ENCODE measurements around the gene CDKN2C.

- TF ChIP-seq CTCF (IDR thresholded peaks at IDR 0.05; ENCODE audit: low read length), result no peak
- no peak for TF ChIP-seq EZH2 (IDR thresholded peaks at IDR 0.05; ENCODE audit: borderline replicate concordance, low read length)
Observed at GRCh38 chr1:50983219-50983802, 13.3 kb downstream of the CDKN2C start.

All from OCI-LY1 (cell line).